Natural killer cell treated with Interleukin-12 subunit alpha and Interleukin-12 subunit beta and Interleukin-15 and Interleukin-18, amount 100 ng/mL, for 72 hours (primary cell): ENCODE measurements around the gene CALML6. TPM values are rescaled to one million over a fixed set of nuclear protein-coding genes. Genes with fewer than 3 reads are reported as not detected.
A peak's percentile ranks its signal among the peaks of the same experiment; 100 is the strongest.

Experiments
- ATAC-seq, 2 donors: fragments of 150-1000 bp; cut with Tn5 transposase in 1 of 2; sonication (Bioruptor Pico), chemical (Tn5 transposase) in 1 of 2; 2 replicates each; pipeline ENCODE4 v1.10.0; 2021
- DNase-seq: peaks from one replicate; pipeline ENCODE4 v3.0.0; 2022; ENCODE audit warnings: low spot score
- H3K27ac Mint-ChIP-seq, 2 donors: 1 replicate in 1 of 2; 2 replicates in 1 of 2; pipeline ENCODE4 v1.8.0; 2022; ENCODE audit warnings: mixed read lengths in 2 of 2, mild to moderate bottlenecking in 1 of 2, moderate library complexity in 1 of 2
- H3K27me3 Mint-ChIP-seq, 2 donors: 1 replicate in 1 of 2; 2 replicates in 1 of 2; pipeline ENCODE4 v1.8.0; 2022; ENCODE audit warnings: mixed read lengths in 2 of 2
- H3K36me3 Mint-ChIP-seq: one replicate; pipeline ENCODE4 v1.8.0; 2022; ENCODE audit warnings: mixed read lengths
- H3K4me1 Mint-ChIP-seq, 2 donors: 1 replicate in 1 of 2; 2 replicates in 1 of 2; pipeline ENCODE4 v1.8.0; 2022; ENCODE audit warnings: low read depth in 2 of 2, mixed read lengths in 2 of 2, mild to moderate bottlenecking in 1 of 2
- H3K4me3 Mint-ChIP-seq: one replicate; pipeline ENCODE4 v1.8.0; 2022; ENCODE audit warnings: mixed read lengths
- H3K9me3 Mint-ChIP-seq: 2 replicates; pipeline ENCODE4 v1.8.0; 2022; ENCODE audit warnings: mixed read lengths
- total RNA-seq, 2 donors: library from RNA; stranded (reverse); gene quantifications; one replicate each; pipeline ENCODE4 v1.2.3, GENCODE V29; 2022

Gene CALML6
- total RNA-seq, 2 donors from 2014 or later = 1.00 to 1.2 TPM

GRCh38 chr1:1957533-1957961, 42.5 kb downstream of the CALML6 start:
- DNase-seq = peak; percentile 59
- ATAC-seq = no peak
- Mint-ChIP-seq H3K27ac (no peak overlapping the region), H3K4me1 (peaks cover 7 to 12% of the 10 kb centered on the region in 2 donors), H3K36me3 (no peaks in the 10 kb centered on the region), H3K27me3 (peaks cover 15 to 18% of the 10 kb centered on the region in 2 donors), H3K9me3 (peaks cover 3% of the 10 kb centered on the region), H3K4me3 (no peak overlapping the region)

- Mint-ChIP-seq H3K27me3 (peaks cover 15 to 21% of the 10 kb centered on the region in 2 donors), H3K9me3 (peaks cover 3% of the 10 kb centered on the region), H3K4me1 (peaks cover 7 to 12% of the 10 kb centered on the region in 2 donors), H3K36me3 (no peaks in the 10 kb centered on the region), H3K27ac (no peak overlapping the region), H3K4me3 (no peak overlapping the region)
- DNase-seq = no peak
- ATAC-seq = no peak
These were observed 43.0 kb downstream of the CALML6 start for GRCh38 chr1:1958071-1958541.

- peaks cover 15 to 21% of the 10 kb centered on the region in 2 donors for H3K27me3 Mint-ChIP-seq
- peaks cover 7% of the 10 kb centered on the region in 2 donors for H3K4me1 Mint-ChIP-seq
- no peak overlapping the region for H3K27ac Mint-ChIP-seq
- ATAC-seq = no peak
- H3K36me3 Mint-ChIP-seq = no peaks in the 10 kb centered on the region
- no peak overlapping the region for H3K4me3 Mint-ChIP-seq
- peaks cover 3% of the 10 kb centered on the region for H3K9me3 Mint-ChIP-seq
- DNase-seq = no peak
These were observed 44.4 kb downstream of the CALML6 start for GRCh38 chr1:1959459-1959839.

GRCh38 chr1:1959840-1960479, 44.9 kb downstream of the CALML6 start:
- no peak for DNase-seq

GRCh38 chr1:1960480-1961196, 45.6 kb downstream of the CALML6 start:
- no peaks in the 10 kb centered on the region for H3K36me3 Mint-ChIP-seq
- DNase-seq (no peak), ATAC-seq (no peak)
- peaks cover 15 to 21% of the 10 kb centered on the region in 2 donors for H3K27me3 Mint-ChIP-seq
- no peak overlapping the region for H3K4me3 Mint-ChIP-seq
- H3K4me1 Mint-ChIP-seq = peaks cover 0 to 2% of the 10 kb centered on the region in 2 donors
- no peak overlapping the region for H3K27ac Mint-ChIP-seq
- no peaks in the 10 kb centered on the region for H3K9me3 Mint-ChIP-seq

More at GRCh38 chr1:1959840-1960479, 44.9 kb downstream of the CALML6 start:
- Mint-ChIP-seq H3K9me3 (peaks cover 1% of the 10 kb centered on the region), H3K27me3 (peaks cover 15 to 21% of the 10 kb centered on the region in 2 donors), H3K4me3 (no peak overlapping the region), H3K36me3 (no peaks in the 10 kb centered on the region), H3K4me1 (peaks cover 2 to 3% of the 10 kb centered on the region in 2 donors), H3K27ac (no peak overlapping the region)
- ATAC-seq = peak; percentile 53 to 66

- Mint-ChIP-seq H3K4me3 (no peak overlapping the region), H3K4me1 (no peaks in the 10 kb centered on the region), H3K27ac (no peak overlapping the region), H3K27me3 (peaks cover 18 to 24% of the 10 kb centered on the region in 2 donors), H3K9me3 (no peaks in the 10 kb centered on the region), H3K36me3 (no peaks in the 10 kb centered on the region)
- no peak for ATAC-seq
- no peak for DNase-seq
These were observed 47.7 kb downstream of the CALML6 start for GRCh38 chr1:1962752-1963151.

- no peak for DNase-seq
These were observed 48.5 kb downstream of the CALML6 start for GRCh38 chr1:1963570-1963969.

GRCh38 chr1:1964811-1965210, 49.8 kb downstream of the CALML6 start:
- Mint-ChIP-seq H3K9me3 (no peaks in the 10 kb centered on the region), H3K36me3 (no peaks in the 10 kb centered on the region), H3K4me1 (no peaks in the 10 kb centered on the region), H3K27ac (no peak overlapping the region), H3K4me3 (no peak overlapping the region), H3K27me3 (peaks cover 23 to 24% of the 10 kb centered on the region in 2 donors)
- no peak for DNase-seq
- no peak for ATAC-seq

More at GRCh38 chr1:1963570-1963969, 48.5 kb downstream of the CALML6 start:
- no peaks in the 10 kb centered on the region for H3K4me1 Mint-ChIP-seq
- no peak overlapping the region for H3K4me3 Mint-ChIP-seq
- H3K36me3 Mint-ChIP-seq = no peaks in the 10 kb centered on the region
- no peaks in the 10 kb centered on the region for H3K9me3 Mint-ChIP-seq
- H3K27me3 Mint-ChIP-seq = peaks cover 23 to 24% of the 10 kb centered on the region in 2 donors
- ATAC-seq = no peak
- H3K27ac Mint-ChIP-seq = no peak overlapping the region

GRCh38 chr1:1965546-1965945, 50.5 kb downstream of the CALML6 start:
- Mint-ChIP-seq H3K9me3 (no peaks in the 10 kb centered on the region), H3K27ac (no peak overlapping the region), H3K36me3 (no peaks in the 10 kb centered on the region), H3K27me3 (peaks cover 21 to 22% of the 10 kb centered on the region in 2 donors), H3K4me1 (no peaks in the 10 kb centered on the region), H3K4me3 (no peak overlapping the region)
- DNase-seq (no peak), ATAC-seq (no peak)

GRCh38 chr1:1966071-1966740, 51.1 kb downstream of the CALML6 start:
- Mint-ChIP-seq H3K4me1 (no peaks in the 10 kb centered on the region), H3K4me3 (no peak overlapping the region), H3K27ac (no peak overlapping the region), H3K36me3 (no peaks in the 10 kb centered on the region), H3K27me3 (peaks cover 14 to 16% of the 10 kb centered on the region in 2 donors), H3K9me3 (no peaks in the 10 kb centered on the region)
- ATAC-seq = no peak
- DNase-seq = peak; percentile 57

Other genes starting within 250 kb of the CALML6 start
- 10 to 100 TPM; 32.8 to 34.6 TPM for gene SLC35E2B, start 222.5 kb upstream of the CALML6 start, total RNA-seq
- 100 to 1,000 TPM in 1 of 2 donors, 10 to 100 TPM in 1; 75.9 to 129 TPM for gene CDK11A, start 190.9 kb upstream of the CALML6 start, total RNA-seq
- 100 to 1,000 TPM in 1 of 2 donors, 10 to 100 TPM in 1; 89.1 to 145 TPM for gene NADK, start 136.8 kb upstream of the CALML6 start, total RNA-seq
- gene GNB1, start 24.2 kb upstream of the CALML6 start, total RNA-seq = 100 to 1,000 TPM; 361 to 446 TPM
- under 1 TPM in 1 of 2 donors, not detected in 1; 0.43 TPM for gene TMEM52, start 4.0 kb downstream of the CALML6 start, total RNA-seq
- gene CFAP74, start 88.5 kb downstream of the CALML6 start, total RNA-seq = not detected
- gene GABRD, start 104.1 kb downstream of the CALML6 start, total RNA-seq = not detected
- 10 to 100 TPM; 10.8 to 13.2 TPM for gene PRKCZ, start 135.2 kb downstream of the CALML6 start, total RNA-seq